Activated CD8-positive, alpha-beta memory T cell treated with anti-CD3 and anti-CD28 coated beads for 4 hours (primary cell): ENCODE measurements around the gene PATL2.
"Not testable (repeated sequence)": the region's sequence is repeated elsewhere in the genome, so short reads cannot be mapped to it uniquely, and the experiment has no call there.

Experiments
- DNase-seq, 2 donors: peaks; one replicate each; pipeline ENCODE4 v3.0.0-alpha.2; 2020; ENCODE audit warnings: low read depth in 2 of 2

PATL2 gene

DNA sequence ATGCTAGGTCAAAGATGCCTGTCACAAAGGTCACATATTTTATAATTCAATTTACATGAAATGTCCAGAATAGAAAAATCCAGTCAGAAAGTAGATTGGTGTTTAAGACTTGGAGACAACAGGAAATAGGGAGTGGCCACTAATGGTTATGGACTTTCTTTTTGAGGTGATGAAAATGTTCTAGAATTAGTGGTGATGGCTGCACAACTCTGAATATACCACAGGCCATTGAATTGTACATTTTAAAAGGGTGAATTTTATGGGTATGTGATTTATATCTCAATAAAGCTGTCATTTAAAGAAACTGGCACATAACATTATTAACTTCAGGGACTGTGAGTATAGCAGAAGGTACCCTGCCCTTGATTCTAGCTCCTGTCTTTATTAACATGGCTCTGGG is 63.5 kb downstream of the PATL2 start:
- DNase-seq: no peak

DNA sequence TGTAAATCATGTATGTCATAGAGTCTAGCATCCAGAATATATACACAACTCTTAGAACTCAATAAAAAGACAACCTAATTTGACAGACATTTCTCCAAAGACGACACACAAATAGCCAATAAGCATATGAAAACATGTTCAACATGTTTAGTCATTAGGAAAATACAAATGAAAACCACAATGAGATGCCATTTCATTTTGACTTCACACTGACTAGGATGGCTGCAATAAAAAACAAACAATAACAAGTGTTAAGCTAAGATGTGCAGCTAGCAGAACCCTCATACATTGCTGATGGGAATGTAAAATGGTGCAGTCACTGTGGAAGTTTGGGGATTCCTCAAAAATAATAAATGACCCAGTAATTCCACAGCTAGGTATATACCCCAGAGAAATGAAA is 64.1 kb downstream of the PATL2 start:
- no peak for DNase-seq

DNA sequence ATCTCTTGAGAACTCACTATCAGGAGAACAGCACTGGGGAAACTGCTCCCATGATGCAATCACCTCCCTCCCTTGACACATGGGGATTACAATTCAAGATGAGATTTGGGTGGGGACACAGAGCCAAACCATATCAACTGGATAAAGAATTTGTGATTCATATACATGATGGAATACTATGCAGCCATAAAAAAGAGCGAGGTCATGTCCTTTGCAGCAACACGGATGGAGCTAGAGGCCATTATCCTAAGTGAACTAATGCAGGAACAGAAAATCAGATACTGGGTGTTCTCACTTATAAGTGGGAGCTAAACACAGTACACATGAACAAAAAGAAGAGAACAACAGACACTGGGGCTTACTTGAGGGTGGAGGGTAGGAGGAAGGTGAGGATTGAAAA is 64.7 kb downstream of the PATL2 start:
- no peak for DNase-seq

DNA sequence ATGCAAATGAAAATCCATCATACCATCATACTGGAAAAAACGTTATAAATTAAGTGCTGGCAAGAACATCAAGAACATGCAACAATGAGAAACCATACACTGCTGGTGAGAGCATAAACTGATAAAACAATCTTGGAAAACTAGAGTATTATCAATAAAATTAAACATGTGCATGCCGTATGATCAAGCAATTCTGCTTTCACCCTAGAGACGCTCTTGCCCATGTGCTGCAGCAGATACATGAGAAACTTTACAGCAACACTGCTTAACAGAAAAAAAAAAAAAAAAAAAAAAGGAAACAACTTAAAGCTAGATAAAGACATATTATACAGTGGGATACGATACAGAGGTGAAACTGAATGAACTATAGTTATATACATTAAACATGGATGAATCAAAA is 69.5 kb downstream of the PATL2 start:
- DNase-seq: no peak

DNA sequence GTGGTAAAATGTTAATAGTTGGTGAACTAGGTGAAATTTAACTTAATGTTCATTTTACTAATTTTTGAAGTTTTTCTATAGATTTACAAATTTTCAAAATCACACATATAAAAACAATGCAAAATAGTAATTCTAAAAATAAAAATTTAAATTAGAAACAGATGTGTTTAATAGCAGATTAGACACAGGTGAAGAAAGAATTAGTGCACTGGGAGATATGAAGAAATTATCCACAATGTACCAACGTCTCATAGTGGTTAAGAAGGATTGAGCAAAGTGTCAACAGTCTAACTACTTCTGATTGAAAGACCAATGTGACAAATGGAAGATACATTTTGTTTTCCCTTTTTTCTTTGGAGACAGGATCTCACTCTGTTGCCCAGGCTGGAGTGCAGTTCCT is 74.1 kb downstream of the PATL2 start:
- no peak for DNase-seq

DNA sequence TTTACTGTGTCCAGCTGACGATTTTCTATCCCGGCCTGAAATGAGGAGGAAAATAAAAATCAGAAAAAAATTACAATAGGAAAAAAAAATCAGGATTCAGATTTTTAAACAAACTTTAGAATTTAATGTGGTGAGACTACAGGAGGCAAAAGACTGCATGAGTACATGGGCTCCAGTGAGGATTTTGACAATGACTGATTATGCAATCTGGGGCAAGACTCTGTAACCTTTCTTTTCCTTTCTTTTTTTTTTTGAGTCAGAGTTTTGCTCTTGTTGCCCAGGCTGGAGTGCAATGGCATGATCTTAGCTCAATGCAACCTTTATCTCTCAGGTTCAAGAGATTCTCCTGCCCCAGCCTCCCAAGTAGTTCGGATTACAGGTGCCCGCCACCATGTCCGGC is 77.5 kb downstream of the PATL2 start:
- DNase-seq: no peak

DNA sequence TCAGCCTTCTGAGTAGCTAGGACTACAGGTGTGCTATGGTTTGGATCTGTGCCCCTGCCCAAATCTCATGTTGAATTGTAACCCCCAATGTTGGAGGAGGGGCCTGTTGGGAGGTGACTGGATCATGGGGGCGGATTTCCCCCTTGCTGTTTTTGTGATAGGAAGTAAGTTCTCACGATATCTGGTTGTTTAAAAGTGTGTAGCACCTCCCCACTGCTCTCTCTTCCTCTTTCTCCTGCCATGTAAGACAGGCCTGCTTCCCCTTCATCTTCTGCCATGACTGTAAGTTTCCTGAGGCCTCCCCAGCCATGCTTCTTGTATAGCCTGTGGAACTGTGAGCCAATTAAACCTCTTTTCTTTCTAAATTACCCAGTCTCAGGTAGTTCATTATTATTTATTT is 85.8 kb downstream of the PATL2 start:
- DNase-seq: not testable (repeated sequence)

DNA sequence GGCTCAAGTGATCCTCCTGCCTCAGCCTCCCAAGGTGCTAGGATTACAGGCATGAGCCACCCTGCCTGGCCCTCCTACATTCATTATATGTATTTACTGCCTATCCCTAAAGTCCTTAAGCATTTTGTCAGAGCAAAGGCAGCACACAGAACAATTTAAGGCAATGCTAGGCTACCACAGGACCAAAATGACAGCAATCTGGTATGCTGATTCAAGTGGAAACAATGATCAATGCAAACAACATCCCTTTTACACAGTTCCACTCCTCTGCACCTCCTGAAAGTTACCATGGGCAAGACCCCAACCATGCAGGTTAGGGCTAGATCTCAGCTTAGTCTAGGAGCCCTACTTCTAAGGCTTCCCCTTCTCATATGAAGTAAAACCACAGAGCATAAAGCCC is 87.9 kb downstream of the PATL2 start:
- no peak for DNase-seq

DNA sequence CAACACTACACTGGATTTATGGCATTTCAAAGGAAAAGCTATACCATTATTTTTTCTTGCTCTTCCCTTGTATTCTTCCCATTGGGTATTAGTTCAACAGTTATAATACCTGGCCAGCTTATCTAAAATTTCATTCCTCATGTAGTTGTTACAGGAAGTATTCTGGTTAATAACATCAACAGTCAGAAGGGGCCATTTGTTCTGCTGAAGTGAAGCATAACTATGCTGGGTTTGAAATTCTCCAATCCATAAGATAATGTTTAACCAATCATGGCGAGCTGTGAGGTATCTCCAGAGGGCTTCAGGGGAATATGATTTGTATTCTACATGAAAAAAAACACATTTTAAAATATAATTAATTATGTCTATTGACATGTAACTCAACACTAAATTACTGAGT is 91.0 kb downstream of the PATL2 start:
- DNase-seq: no peak

DNA sequence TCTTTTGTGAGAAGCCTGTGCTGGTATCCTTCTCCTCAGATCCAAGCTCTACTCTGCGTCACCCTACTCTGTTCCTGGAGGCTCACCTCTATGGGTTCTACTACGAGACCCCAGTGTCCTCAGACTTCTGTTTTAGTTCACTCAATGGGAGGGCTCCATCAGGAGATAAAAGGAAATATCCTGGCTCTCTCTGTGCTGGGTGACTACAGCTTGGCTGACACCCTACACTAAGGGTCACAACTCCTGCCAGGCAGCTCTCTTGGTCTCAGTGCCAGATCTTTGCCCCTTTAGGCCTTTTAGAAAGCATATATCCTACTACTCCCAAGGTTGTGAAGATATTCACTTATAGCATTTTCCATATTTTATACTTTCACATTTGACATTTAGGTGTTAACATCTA is 94.1 kb downstream of the PATL2 start:
- DNase-seq: no peak
